ENCODE data around the gene PCDHA10.

DNA sequence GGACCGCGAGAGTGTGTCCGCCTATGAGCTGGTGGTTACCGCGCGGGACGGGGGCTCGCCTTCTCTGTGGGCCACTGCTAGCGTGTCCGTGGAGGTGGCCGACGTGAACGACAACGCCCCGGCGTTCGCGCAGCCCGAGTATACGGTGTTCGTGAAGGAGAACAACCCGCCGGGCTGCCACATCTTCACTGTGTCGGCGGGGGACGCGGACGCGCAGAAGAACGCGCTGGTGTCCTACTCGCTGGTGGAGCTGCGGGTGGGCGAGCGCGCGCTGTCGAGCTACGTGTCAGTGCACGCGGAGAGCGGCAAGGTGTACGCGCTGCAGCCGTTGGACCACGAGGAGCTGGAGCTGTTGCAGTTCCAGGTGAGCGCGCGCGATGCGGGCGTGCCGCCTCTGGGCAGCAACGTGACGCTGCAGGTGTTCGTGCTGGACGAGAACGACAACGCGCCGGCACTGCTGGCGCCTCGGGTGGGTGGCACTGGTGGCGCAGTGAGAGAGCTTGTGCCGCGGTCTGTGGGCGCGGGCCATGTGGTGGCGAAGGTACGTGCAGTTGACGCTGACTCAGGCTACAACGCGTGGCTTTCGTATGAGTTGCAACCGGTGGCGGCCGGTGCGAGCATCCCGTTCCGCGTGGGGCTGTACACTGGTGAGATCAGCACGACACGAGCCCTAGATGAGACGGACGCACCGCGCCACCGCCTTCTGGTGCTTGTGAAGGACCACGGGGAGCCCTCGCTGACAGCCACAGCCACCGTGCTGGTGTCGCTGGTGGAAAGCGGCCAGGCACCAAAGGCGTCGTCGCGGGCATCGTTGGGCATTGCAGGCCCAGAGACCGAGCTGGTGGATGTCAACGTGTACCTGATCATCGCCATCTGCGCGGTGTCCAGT, 19.8 kb upstream of the PCDHA10 start:
- TF ChIP-seq, protein P1, sequence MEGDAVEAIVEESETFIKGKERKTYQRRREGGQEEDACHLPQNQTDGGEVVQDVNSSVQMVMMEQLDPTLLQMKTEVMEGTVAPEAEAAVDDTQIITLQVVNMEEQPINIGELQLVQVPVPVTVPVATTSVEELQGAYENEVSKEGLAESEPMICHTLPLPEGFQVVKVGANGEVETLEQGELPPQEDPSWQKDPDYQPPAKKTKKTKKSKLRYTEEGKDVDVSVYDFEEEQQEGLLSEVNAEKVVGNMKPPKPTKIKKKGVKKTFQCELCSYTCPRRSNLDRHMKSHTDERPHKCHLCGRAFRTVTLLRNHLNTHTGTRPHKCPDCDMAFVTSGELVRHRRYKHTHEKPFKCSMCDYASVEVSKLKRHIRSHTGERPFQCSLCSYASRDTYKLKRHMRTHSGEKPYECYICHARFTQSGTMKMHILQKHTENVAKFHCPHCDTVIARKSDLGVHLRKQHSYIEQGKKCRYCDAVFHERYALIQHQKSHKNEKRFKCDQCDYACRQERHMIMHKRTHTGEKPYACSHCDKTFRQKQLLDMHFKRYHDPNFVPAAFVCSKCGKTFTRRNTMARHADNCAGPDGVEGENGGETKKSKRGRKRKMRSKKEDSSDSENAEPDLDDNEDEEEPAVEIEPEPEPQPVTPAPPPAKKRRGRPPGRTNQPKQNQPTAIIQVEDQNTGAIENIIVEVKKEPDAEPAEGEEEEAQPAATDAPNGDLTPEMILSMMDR (IDR thresholded peaks at IDR 0.05 in 4 of 5, conservative IDR thresholded peaks at IDR 0.05 in 1 of 5): no peak
- no peak for TF ChIP-seq POLR2A (IDR thresholded peaks at IDR 0.05)
